A204.1 (cell line): ENCODE measurements around the gene NSUN7.

ENCODE experiments used
- FAIRE-seq: peaks from 2 replicates; lab custom pipeline; 2012; peaks lifted over from hg19 to GRCh38; lab: Jason Lieb, UNC

Gene NSUN7

DNA sequence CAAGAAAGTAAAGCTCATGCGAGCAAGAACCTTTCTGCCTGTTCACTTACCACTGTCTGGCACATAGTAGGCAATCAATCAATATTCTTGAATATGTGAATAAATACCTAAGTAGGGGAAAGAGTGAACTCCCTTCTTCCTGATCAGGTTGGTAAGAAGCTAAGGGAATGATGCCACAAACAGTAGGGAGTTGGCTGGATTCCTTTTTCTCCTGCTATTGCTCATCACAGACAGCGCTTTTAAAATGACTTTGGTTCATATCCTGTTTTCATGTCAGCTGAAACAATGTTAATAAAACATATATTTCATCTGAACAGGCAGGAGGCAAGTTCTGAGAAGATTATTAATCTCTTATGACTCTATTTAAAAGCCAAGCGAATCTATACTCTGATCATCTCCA is 99.2 kb downstream of the NSUN7 start:
- no peak for FAIRE-seq

DNA sequence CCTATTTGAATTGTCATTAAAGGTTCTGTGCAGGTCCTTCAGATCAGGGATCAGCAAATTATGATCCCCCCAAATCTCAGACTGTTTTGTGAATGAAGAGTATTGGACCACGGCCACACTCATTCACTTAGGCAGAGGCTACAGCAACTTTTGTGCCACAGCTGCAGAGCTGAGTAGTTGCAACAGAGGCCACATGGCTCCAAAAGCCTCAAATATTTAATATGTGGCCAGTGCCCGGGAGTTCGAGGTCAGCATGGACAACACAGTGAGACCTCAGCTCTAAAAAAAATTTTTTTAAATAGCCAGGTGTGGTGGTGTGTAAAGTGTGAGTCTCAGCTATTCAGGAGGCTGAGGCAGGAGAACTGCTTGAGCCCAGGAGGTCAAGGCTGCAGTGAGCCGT is 100.7 kb downstream of the NSUN7 start:
- FAIRE-seq, result no peak

DNA sequence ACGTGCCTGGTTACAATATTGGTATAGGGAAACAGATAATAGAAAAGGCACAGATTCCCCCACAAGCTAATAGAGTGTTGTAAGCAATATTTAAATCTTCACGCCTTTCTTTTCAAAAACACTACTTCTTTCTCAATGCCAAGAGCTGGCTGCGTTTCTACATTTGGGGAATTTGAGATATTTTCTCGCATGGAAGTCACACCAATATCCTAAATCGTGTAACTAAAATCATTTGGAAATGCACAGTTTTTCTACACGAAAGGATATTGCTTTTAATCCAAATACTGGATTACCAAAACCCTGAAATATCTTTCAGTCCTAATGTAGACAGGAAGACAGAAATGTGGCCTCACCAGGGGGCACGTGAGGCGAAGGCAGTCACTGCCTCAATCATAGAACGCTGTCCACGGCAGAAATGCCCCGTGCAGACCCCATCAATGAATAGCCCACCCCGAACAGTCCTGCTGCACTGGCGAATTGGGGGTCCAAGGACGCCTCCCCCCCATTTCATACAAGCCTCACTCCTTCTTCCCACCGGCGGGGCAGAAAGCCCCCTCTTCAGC is 106.6 kb downstream of the NSUN7 start:
- FAIRE-seq, result no peak

DNA sequence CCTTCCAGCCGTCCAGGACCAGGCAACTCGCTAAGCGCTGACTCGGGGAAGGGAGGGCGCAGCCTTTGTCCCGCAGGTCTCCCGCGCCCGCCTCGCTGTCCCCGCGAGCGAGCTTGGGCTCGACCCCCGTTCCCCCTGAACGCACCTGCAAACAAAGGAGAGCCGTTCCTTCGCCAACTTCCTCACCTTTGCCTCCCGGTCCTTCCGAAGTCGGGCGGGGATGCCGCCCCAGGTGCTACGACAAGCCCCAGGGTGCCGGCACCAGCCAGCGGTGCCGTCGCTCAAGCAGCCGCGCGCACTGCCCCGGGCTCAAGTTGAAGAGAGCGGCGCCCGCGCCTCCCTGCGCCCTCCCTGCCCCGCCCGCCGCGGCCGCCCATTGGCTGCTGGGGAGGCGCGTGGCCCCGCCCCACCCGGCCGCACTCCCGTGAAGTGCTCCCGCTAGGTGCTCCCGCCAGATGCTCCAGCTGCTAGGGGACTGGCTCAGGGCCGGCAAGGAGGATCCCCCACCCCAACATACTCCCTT is 107.1 kb downstream of the NSUN7 start:
- FAIRE-seq, result no peak

DNA sequence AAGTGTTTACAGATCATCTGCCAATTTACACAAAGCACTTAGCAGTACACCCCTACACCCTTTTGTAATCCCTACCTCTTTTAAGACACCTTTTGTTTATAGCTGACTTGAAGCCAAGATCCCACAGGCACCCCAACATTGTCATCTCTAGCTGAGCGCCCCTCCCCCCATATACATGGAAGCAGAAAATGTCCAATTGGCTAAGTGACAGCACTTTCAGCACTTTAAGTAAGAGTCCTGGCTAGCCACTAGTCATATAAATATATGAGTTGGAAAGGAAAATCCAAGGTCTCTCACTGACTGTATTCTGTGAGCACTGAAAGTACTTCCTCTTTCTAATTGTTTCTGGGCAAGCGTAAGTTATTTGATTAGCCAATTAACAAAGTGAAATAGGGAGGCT is 108.2 kb downstream of the NSUN7 start:
- FAIRE-seq, result no peak

DNA sequence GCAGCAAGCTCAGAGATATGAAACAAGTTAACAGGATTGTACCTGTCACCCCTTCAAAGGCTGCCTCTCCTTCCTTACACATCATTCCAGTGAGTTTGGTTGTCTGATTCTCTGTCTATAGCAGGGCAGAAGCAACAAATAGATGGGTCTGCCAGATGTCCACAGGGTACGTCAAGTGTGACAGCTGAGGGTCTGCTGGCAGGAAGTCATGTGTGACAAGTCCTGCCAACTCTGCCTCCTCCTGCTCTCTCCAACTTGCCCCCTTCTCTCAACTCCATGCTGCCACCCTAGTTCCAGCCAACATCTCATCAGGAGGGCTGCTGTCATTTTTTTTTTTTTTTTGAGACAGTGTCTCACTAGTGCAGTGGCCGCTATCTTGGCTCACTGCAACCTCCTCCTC is 109.2 kb downstream of the NSUN7 start:
- FAIRE-seq, result no peak
